Progenitor cell of endocrine pancreas (in vitro differentiated cells): ENCODE measurements around the gene AZU1. TPM values are rescaled to one million over a fixed set of nuclear protein-coding genes. Genes with fewer than 3 reads are reported as not detected.

ENCODE experiments used
- DNase-seq: peaks from one replicate; pipeline ENCODE4 v3.0.0; 2021; ENCODE audit warnings: low spot score; ENCODE audit not compliant: unreplicated experiment
- H3K27ac Mint-ChIP-seq: 2 replicates; pipeline ENCODE4 v1.8.0; 2021; ENCODE audit warnings: mild to moderate bottlenecking, moderate library complexity, mixed read lengths
- H3K27me3 Mint-ChIP-seq: 2 replicates; pipeline ENCODE4 v1.8.0; 2021; ENCODE audit warnings: mixed read lengths
- H3K36me3 Mint-ChIP-seq: 2 replicates; pipeline ENCODE4 v1.8.0; 2022; ENCODE audit warnings: mixed read lengths; ENCODE audit not compliant: insufficient read depth
- H3K4me1 Mint-ChIP-seq: 2 replicates; pipeline ENCODE4 v1.8.0; 2021; ENCODE audit warnings: low read depth, mixed read lengths
- H3K4me3 Mint-ChIP-seq: 2 replicates; pipeline ENCODE4 v1.8.0; 2021; ENCODE audit warnings: low read depth, mild to moderate bottlenecking, moderate library complexity, mixed read lengths
- H3K9me3 Mint-ChIP-seq: 2 replicates; pipeline ENCODE4 v1.8.0; 2021; ENCODE audit warnings: low read depth, mixed read lengths
- total RNA-seq: library from RNA; stranded (reverse); gene quantifications from 2 replicates; pipeline ENCODE4 v1.2.1, GENCODE V29; 2021
- TF ChIP-seq, protein P1 (sequence below): fragments of 200-600 bp; sonication (generic); IDR thresholded peaks from one replicate; pipeline ENCODE4 v1.5.0; 2021; ENCODE audit warnings: antibody characterized with exemption, mild to moderate bottlenecking; ENCODE audit not compliant: unreplicated experiment

AZU1 gene
- total RNA-seq, 1 donor from 2014 or later = 5.1 TPM

- H3K4me1 Mint-ChIP-seq = no peaks in the 10 kb centered on the region
- no peak for DNase-seq
- H3K36me3 Mint-ChIP-seq = peaks cover 35% of the 10 kb centered on the region
Measured at GRCh38 chr19:813219-814151, 14.2 kb upstream of the AZU1 start.

GRCh38 chr19:814152-815078 lies 13.2 kb upstream of the AZU1 start:
- Mint-ChIP-seq H3K9me3 (peaks cover 4% of the 10 kb centered on the region), H3K27me3 (no peaks in the 10 kb centered on the region), H3K4me1 (no peaks in the 10 kb centered on the region), H3K4me3 (no peak overlapping the region), H3K36me3 (peaks cover 35% of the 10 kb centered on the region), H3K27ac (peak overlapping the region; percentile 52)
- DNase-seq = no peak
- TF ChIP-seq, protein P1, sequence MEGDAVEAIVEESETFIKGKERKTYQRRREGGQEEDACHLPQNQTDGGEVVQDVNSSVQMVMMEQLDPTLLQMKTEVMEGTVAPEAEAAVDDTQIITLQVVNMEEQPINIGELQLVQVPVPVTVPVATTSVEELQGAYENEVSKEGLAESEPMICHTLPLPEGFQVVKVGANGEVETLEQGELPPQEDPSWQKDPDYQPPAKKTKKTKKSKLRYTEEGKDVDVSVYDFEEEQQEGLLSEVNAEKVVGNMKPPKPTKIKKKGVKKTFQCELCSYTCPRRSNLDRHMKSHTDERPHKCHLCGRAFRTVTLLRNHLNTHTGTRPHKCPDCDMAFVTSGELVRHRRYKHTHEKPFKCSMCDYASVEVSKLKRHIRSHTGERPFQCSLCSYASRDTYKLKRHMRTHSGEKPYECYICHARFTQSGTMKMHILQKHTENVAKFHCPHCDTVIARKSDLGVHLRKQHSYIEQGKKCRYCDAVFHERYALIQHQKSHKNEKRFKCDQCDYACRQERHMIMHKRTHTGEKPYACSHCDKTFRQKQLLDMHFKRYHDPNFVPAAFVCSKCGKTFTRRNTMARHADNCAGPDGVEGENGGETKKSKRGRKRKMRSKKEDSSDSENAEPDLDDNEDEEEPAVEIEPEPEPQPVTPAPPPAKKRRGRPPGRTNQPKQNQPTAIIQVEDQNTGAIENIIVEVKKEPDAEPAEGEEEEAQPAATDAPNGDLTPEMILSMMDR = no peak

More at GRCh38 chr19:813219-814151, 14.2 kb upstream of the AZU1 start:
- Mint-ChIP-seq H3K27ac (no peak overlapping the region), H3K9me3 (peaks cover 4% of the 10 kb centered on the region), H3K27me3 (no peaks in the 10 kb centered on the region), H3K4me3 (no peak overlapping the region)
- TF ChIP-seq, protein P1 = no peak

DNA sequence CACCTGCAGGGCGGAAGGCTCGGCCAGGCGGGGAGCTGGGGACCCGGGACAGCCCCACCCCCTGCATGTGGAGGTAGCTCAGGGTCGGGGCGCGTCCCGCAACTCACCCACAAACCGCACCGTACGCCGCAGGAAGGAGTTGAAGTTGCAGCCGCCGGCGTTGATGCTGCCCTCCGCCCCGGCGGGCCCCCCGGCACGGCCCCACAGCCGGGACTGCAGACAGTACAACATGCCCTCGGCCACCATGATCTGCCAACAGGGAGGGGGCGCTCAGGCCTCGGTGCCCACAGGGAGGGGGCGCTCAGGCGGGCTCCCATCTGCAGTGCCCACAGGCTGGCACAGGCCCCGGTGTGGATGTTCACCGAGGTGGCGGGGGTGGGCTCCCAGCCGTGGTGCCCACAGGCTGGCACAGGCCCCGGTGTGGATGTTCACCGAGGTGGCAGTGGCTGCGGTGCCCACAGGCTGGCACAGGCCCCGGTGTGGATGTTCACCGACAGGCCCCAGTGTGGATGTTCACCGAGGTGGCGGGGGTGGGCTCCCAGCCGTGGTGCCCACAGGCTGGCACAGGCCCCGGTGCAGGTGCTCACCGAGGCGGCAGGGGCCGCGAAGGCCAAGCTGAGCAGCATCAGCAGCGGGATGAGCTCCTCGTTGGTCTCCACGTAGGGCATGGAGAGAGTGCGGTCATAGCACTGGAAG lies 12.4 kb upstream of the AZU1 start:
- peak overlapping the region; percentile 52 for H3K27ac Mint-ChIP-seq
- no peak overlapping the region for H3K4me3 Mint-ChIP-seq
- no peaks in the 10 kb centered on the region for H3K27me3 Mint-ChIP-seq
- no peak for DNase-seq
- TF ChIP-seq, protein P1 = no peak
- no peaks in the 10 kb centered on the region for H3K4me1 Mint-ChIP-seq
- peaks cover 4% of the 10 kb centered on the region for H3K9me3 Mint-ChIP-seq
- H3K36me3 Mint-ChIP-seq = peaks cover 29% of the 10 kb centered on the region

GRCh38 chr19:815775-816499 lies 11.7 kb upstream of the AZU1 start:
- no peak overlapping the region for H3K4me3 Mint-ChIP-seq
- H3K4me1 Mint-ChIP-seq = no peaks in the 10 kb centered on the region
- H3K27ac Mint-ChIP-seq = no peak overlapping the region
- H3K36me3 Mint-ChIP-seq = peaks cover 26% of the 10 kb centered on the region
- TF ChIP-seq, protein P1 = no peak
- peaks cover 4% of the 10 kb centered on the region for H3K9me3 Mint-ChIP-seq
- DNase-seq = no peak
- no peaks in the 10 kb centered on the region for H3K27me3 Mint-ChIP-seq
